IMR-90 (cell line): ENCODE measurements around the gene MAML2. TPM values are rescaled to one million over a fixed set of nuclear protein-coding genes. Genes with fewer than 3 reads are reported as not detected.

ENCODE experiments used
- ATAC-seq: fragments of 200-7000 bp; cut with Tn5 transposase; 2 replicates; pipeline ENCODE4 v1.9.1; 2020; ENCODE audit warnings: low read depth, mild to moderate bottlenecking, moderate library complexity
- BruUV-seq: library from RNA; stranded (reverse); fragments of 400-500 nt; replicated peaks from 2 replicates; lab custom pipeline; 2021; lab: Mats Ljungman, UMichigan
- CTCF ChIA-PET: fragments of 300-600 bp; formaldehyde crosslinking; extraction: SDS; loops from one replicate; lab custom pipeline; 2021; ENCODE audit warnings: antibody characterized with exemption; lab: Yijun Ruan, JAX
- POLR2A ChIA-PET: fragments of 300-600 bp; sonication (Branson Sonifier 250); formaldehyde crosslinking; loops from one replicate; lab custom pipeline; 2022; ENCODE audit warnings: antibody characterized with exemption; ENCODE audit not compliant: unreplicated experiment; lab: Charles Lee
- DNase-seq: peaks from one replicate; pipeline ENCODE4 v3.0.0; 2013
- H2AFZ ChIP-seq: replicated peaks from 2 replicates; pipeline ENCODE3; 2013; ENCODE audit warnings: low read length, mild to moderate bottlenecking; ENCODE audit not compliant: poor library complexity
- H2AK5ac ChIP-seq: 2 replicates; pipeline ENCODE4 v1.6.1; 2013; ENCODE audit warnings: low read depth, low read length, inconsistent platforms
- H2AK9ac ChIP-seq: replicated peaks from 2 replicates; pipeline ENCODE3; 2013; ENCODE audit warnings: mild to moderate bottlenecking, low read depth, low read length, moderate library complexity; ENCODE audit not compliant: poor library complexity
- H2BK120ac ChIP-seq: 2 replicates; pipeline ENCODE4 v1.6.1; 2013; ENCODE audit warnings: low read depth, low read length, inconsistent platforms
- H2BK15ac ChIP-seq: 3 replicates; pipeline ENCODE4 v1.6.1; 2013; ENCODE audit warnings: low read depth, low read length, inconsistent platforms
- H2BK20ac ChIP-seq: 2 replicates; pipeline ENCODE4 v1.6.1; 2013; ENCODE audit warnings: low read depth, mild to moderate bottlenecking, inconsistent platforms, low read length, moderate library complexity
- H2BK5ac ChIP-seq: 2 replicates; pipeline ENCODE4 v1.6.1; 2013; ENCODE audit warnings: mild to moderate bottlenecking, low read depth, low read length, inconsistent platforms; ENCODE audit not compliant: poor library complexity, severe bottlenecking
- H3K14ac ChIP-seq: replicated peaks from 2 replicates; pipeline ENCODE4 v1.6.1; 2013; ENCODE audit warnings: low read depth, low read length, inconsistent platforms
- H3K18ac ChIP-seq: 2 replicates; pipeline ENCODE4 v1.6.1; 2013; ENCODE audit warnings: low read depth, low read length, control low read depth
- H3K23ac ChIP-seq: 2 replicates; pipeline ENCODE4 v1.6.1; 2013; ENCODE audit warnings: low read depth, low read length, inconsistent platforms
- H3K27ac ChIP-seq: 2 replicates; pipeline ENCODE4 v1.5.1; 2013; ENCODE audit warnings: mild to moderate bottlenecking, control low read depth, low read length; ENCODE audit not compliant: insufficient read depth
- H3K27me3 ChIP-seq: 2 replicates; pipeline ENCODE4 v1.6.1; 2013; ENCODE audit warnings: low read length; ENCODE audit not compliant: control insufficient read depth, insufficient read depth
- H3K36me3 ChIP-seq: 2 replicates; pipeline ENCODE4 v1.6.1; 2013; ENCODE audit warnings: low read length, mixed read lengths; ENCODE audit not compliant: control insufficient read depth, insufficient read depth
- H3K4ac ChIP-seq: 2 replicates; pipeline ENCODE4 v1.6.1; 2013; ENCODE audit warnings: low read depth, low read length, inconsistent platforms
- H3K4me1 ChIP-seq: 2 replicates; pipeline ENCODE4 v1.6.1; 2013; ENCODE audit warnings: low read length, mixed read lengths; ENCODE audit not compliant: control insufficient read depth, insufficient read depth
- H3K4me2 ChIP-seq: 2 replicates; pipeline ENCODE4 v1.6.1; 2013; ENCODE audit warnings: low read depth, mild to moderate bottlenecking, control low read depth, low read length, moderate library complexity
- H3K4me3 ChIP-seq: 2 replicates; pipeline ENCODE4 v1.5.1; 2013; ENCODE audit warnings: low read depth, mild to moderate bottlenecking, control low read depth, low read length, moderate library complexity; ENCODE audit not compliant: insufficient read depth
- H3K56ac ChIP-seq: 2 replicates; pipeline ENCODE4 v1.6.1; 2013; ENCODE audit warnings: low read length, inconsistent platforms; ENCODE audit not compliant: insufficient read depth; ENCODE audit errors: extremely low read depth
- H3K79me1 ChIP-seq, 2 experiments: 2 replicates each; pipeline ENCODE4 v1.6.1; 2013; ENCODE audit warnings: low read length in 2 of 2, inconsistent platforms in 1 of 2, low read depth in 1 of 2
- H3K9ac ChIP-seq: 2 replicates; pipeline ENCODE4 v1.6.1; 2013; ENCODE audit warnings: low read depth, low read length, control low read depth
- H3K9me1 ChIP-seq: 2 replicates; pipeline ENCODE4 v1.6.1; 2013; ENCODE audit warnings: low read length, inconsistent platforms; ENCODE audit not compliant: insufficient read depth
- H3K9me3 ChIP-seq: 2 replicates; pipeline ENCODE4 v1.6.1; 2013; ENCODE audit warnings: low read length; ENCODE audit not compliant: control insufficient read depth, insufficient read depth
- H4K20me1 ChIP-seq: 2 replicates; pipeline ENCODE4 v1.6.1; 2013; ENCODE audit warnings: low read length, inconsistent platforms; ENCODE audit not compliant: insufficient read depth
- H4K5ac ChIP-seq: 2 replicates; pipeline ENCODE4 v1.6.1; 2013; ENCODE audit warnings: mild to moderate bottlenecking, low read depth, low read length, control low read depth
- H4K8ac ChIP-seq, 2 experiments: 2 replicates each; pipeline ENCODE4 v1.6.1; 2013; ENCODE audit warnings: low read depth in 2 of 2, low read length in 2 of 2, control low read depth in 1 of 2, inconsistent platforms in 1 of 2
- H4K91ac ChIP-seq: 2 replicates; pipeline ENCODE4 v1.6.1; 2013; ENCODE audit warnings: low read depth, low read length, inconsistent platforms; ENCODE audit not compliant: insufficient read depth
- CEBPB ChIP-seq: IDR thresholded peaks from 2 replicates; pipeline ENCODE4 v1.6.1; 2012; ENCODE audit warnings: low read depth, low read length, improper control_type of control experiment
- ELK1 ChIP-seq: fragments of 150-350 bp; IDR thresholded peaks from 2 replicates; pipeline ENCODE4 v1.6.1; 2016; ENCODE audit warnings: low read depth, mild to moderate bottlenecking, low read length, moderate library complexity, borderline replicate concordance
- MAFK ChIP-seq: IDR thresholded peaks from 2 replicates; pipeline ENCODE4 v1.6.1; 2012; ENCODE audit warnings: low read depth, low read length, improper control_type of control experiment
- MAZ ChIP-seq: IDR thresholded peaks from 2 replicates; pipeline ENCODE4 v1.6.1; 2012; ENCODE audit warnings: low read depth, mild to moderate bottlenecking, low read length, improper control_type of control experiment, moderate library complexity, borderline replicate concordance
- RAD21 ChIP-seq: IDR thresholded peaks from 2 replicates; pipeline ENCODE4 v1.6.1; 2012; ENCODE audit warnings: low read length, improper control_type of control experiment
- RCOR1 ChIP-seq: IDR thresholded peaks from 2 replicates; pipeline ENCODE4 v1.6.1; 2012; ENCODE audit warnings: mild to moderate bottlenecking, low read length, improper control_type of control experiment; ENCODE audit not compliant: insufficient replicate concordance
- RFX5 ChIP-seq: IDR thresholded peaks from 2 replicates; pipeline ENCODE4 v1.8.0; 2012; ENCODE audit warnings: low read depth, mild to moderate bottlenecking, low read length, moderate library complexity
- SMC3 ChIP-seq: fragments of 150-350 bp; IDR thresholded peaks from 2 replicates; pipeline ENCODE4 v1.6.1; 2016; ENCODE audit warnings: low read depth, mild to moderate bottlenecking, antibody characterized with exemption, low read length, moderate library complexity
- WGBS, 2 experiments: methylation state at CpG; one replicate each; pipeline versions ENCODE4 v1.1.5 to v1.1.7; 2013; ENCODE audit warnings: missing lambda C conversion rate in 2 of 2; ENCODE audit not compliant: insufficient read length in 1 of 2; ENCODE audit errors: extremely low coverage in 2 of 2; 5-methylcytosine and 5-hydroxymethylcytosine counted together
- dilution Hi-C: fragments of 300-500 bp; cut with HindIII; formaldehyde crosslinking; loops from one replicate; pipeline ENCODE4 v1.14.3; 2018; ENCODE audit warnings: low sequenced_read_pairs; ENCODE audit not compliant: unreplicated experiment
- in situ Hi-C: fragments of 300-500 bp; cut with MboI; formaldehyde crosslinking; loops from 3 replicates; pipeline ENCODE4 v1.14.3; 2019; ENCODE audit warnings: low sequenced_read_pairs, inconsistent platforms, mixed read lengths
- intact Hi-C: fragments of 100-400 bp; cut with micrococcal nuclease; formaldehyde crosslinking; loops from 2 replicates; pipeline ENCODE4 v1.10.0; 2022
- polyA plus RNA-seq, 3 experiments: library from polyadenylated mRNA; depleted of rRNA; stranded (reverse); fragments of >200 nt; gene quantifications; 2 replicates each; pipeline ENCODE4 v1.2.3, GENCODE V29; 2012; ENCODE audit warnings: low replicate concordance in 1 of 3
- total RNA-seq: library from RNA; depleted of rRNA; stranded (reverse); fragments of >200 nt; gene quantifications from 2 replicates; pipeline ENCODE4 v1.2.3, GENCODE V29; 2012

The MAML2 gene
- total and polyA plus RNA-seq, 2 of the 4 experiments (the other 2 are of a cell fraction) = 15.0 to 19.5 TPM

DNA sequence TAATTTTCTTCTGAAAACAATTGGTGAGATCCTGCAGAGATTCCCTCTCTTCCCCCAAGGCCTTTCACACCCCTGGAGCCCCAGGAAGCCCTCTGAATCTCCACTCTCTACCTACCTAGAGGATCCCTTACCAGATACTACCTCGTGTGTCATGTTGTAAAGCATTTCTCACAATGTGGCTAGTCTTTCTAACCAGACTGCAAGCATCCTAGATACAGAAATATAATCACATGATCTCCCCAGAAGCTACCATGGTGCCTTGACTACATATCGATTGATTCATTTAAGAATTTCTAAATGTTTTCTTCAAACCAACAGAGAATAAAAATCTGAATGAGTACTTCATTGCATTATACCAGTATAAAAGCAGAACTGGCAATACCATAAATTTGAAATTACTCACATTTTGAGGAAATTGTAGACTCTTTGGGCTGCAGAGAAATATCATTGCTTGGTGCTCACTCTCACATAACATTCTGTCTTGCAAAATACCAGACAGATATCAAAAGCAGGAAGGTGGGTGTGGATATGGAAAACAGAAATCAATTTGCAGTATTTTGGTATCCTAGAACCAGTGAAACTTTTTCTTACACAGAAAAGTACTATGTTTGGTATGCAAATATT lies 113.5 kb downstream of the MAML2 start:
- CTCF ChIA-PET = interaction anchor here (0.6 to 2.0 kb wide), 6 partner anchors 16 to 237 kb away, joined by 3 to 6 read pairs (median 3); partner anchors contain the start of gene MAML2
- H2BK15ac ChIP-seq = peak overlapping the region; percentile 33; the same call in 1 of the 3 replicates
- H3K27ac ChIP-seq = peak overlapping the region; percentile 86
- peak overlapping the region; percentile 86 for H3K14ac ChIP-seq
- no peaks in the 10 kb centered on the region for H3K27me3 ChIP-seq
- no peak overlapping the region for H3K4me3 ChIP-seq
- dilution Hi-C loops (no loop called here), in situ Hi-C loops (no loop called here), intact Hi-C loops (no loop called here)
- peak overlapping the region; percentile 99 for H3K18ac ChIP-seq
- H3K9ac ChIP-seq = peak overlapping the region; percentile 57
- TF ChIP-seq RFX5 (no peak), MAFK (no peak), RAD21 (no peak), ELK1 (no peak), SMC3 (no peak), MAZ (no peak), CEBPB (no peak), RCOR1 (no peak)
- no peaks in the 10 kb centered on the region for H3K9me3 ChIP-seq
- H3K79me1 ChIP-seq = peaks cover 38 to 70% of the 10 kb centered on the region in 2 experiments
- no peaks in the 10 kb centered on the region for H4K20me1 ChIP-seq
- BruUV-seq = no TSS peak
- H2BK120ac ChIP-seq = peak overlapping the region; percentile 79
- peak overlapping the region; percentile 57 for H3K23ac ChIP-seq
- peak overlapping the region; percentile 84 for H3K4ac ChIP-seq
- 40% methylated on average over 1 of the region's 2 CpGs; no CpG with 5 or more reads in 1 of the 2 experiments for WGBS, 2 experiments
- H3K56ac ChIP-seq = peak overlapping the region; percentile 68; the same call in 1 of the 2 replicates
- H4K8ac ChIP-seq = peak overlapping the region; percentile 53 to 90
- no peak for DNase-seq
- H4K5ac ChIP-seq = peak overlapping the region; percentile 99
- H2BK5ac ChIP-seq = peak overlapping the region; percentile 96
- peak overlapping the region; percentile 42 for H3K4me2 ChIP-seq
- peak overlapping the region; percentile 79 for H4K91ac ChIP-seq
- peak overlapping the region; percentile 90 for H2AK9ac ChIP-seq
- H2BK20ac ChIP-seq = peak overlapping the region; percentile 82
- H3K9me1 ChIP-seq = peaks cover 3% of the 10 kb centered on the region
- POLR2A ChIA-PET = interaction anchor here (0.6 kb wide), 1 partner anchor 63 kb away, joined by 4 read pairs; no protein-coding TSS in a partner anchor
- H3K4me1 ChIP-seq = peaks cover 13% of the 10 kb centered on the region
- H3K36me3 ChIP-seq = peaks cover 1% of the 10 kb centered on the region; the same call in 1 of the 2 replicates
- peak overlapping the region; percentile 51; the same call in 1 of the 2 replicates for H2AK5ac ChIP-seq
- no peak overlapping the region for H2AFZ ChIP-seq
- ATAC-seq = no peak
